H1 (cell line): ENCODE measurements around the gene ADARB2. TPM values are rescaled to one million over a fixed set of nuclear protein-coding genes. Genes with fewer than 3 reads are reported as not detected.

Source experiments
- CBX5 ChIP-seq: fragments of 300-800, 300-1000 bp; sonication (generic); IDR thresholded peaks from 2 replicates; pipeline ENCODE4 v1.7.1; 2016; ENCODE audit warnings: antibody characterized with exemption, low read length, low read depth
- CEBPB ChIP-seq: IDR thresholded peaks from 2 replicates; pipeline ENCODE4 v1.6.1; 2012; ENCODE audit warnings: low read depth, low read length
- GTF2F1 ChIP-seq: IDR thresholded peaks from 2 replicates; pipeline ENCODE4 v1.6.1; 2012; ENCODE audit warnings: low read depth, low read length, improper control_type of control experiment, borderline replicate concordance
- TEAD4 ChIP-seq: IDR thresholded peaks from 2 replicates; pipeline ENCODE4 v1.6.1; 2012; ENCODE audit warnings: low read depth, low read length, inconsistent platforms, mixed read lengths
- polyA plus RNA-seq, 7 experiments: library from polyadenylated mRNA; depleted of rRNA in 3 of 7; stranded (reverse) in 5 of 7; unstranded in 2 of 7; fragments of >200 nt in 5 of 7; fragments of 200-250 nt in 2 of 7; gene quantifications; 1 replicate in 5 of 7; 2 replicates in 1 of 7; 4 replicates in 1 of 7; pipeline versions ENCODE4 v1.2.1 to v1.2.3, GENCODE V29; 2011 to 2013; ENCODE audit warnings: missing spikeins in 2 of 7, mixed read lengths in 2 of 7
- total RNA-seq: library from RNA; stranded (reverse); fragmentation: NEBNext Ultra II Directional; extraction: Animal tissue kit (Norgen Biotek cat#: 25700); gene quantifications from 2 replicates; pipeline ENCODE4 v1.2.1, GENCODE V29; 2021
- TF ChIP-seq, protein P1 (sequence below): IDR thresholded peaks from 2 replicates; pipeline ENCODE4 v1.6.1; 2011; ENCODE audit warnings: low read depth, mild to moderate bottlenecking, low read length; ENCODE audit not compliant: insufficient read depth

ADARB2 gene
- total and polyA plus RNA-seq, 2 of the 8 experiments (the other 6 are each of a cell fraction or from before 2014, with no cell fraction given) = 2.2 to 2.8 TPM

GRCh38 chr10:1489801-1490200 is 247.5 kb downstream of the ADARB2 start (continued):
- TF ChIP-seq, protein P1, sequence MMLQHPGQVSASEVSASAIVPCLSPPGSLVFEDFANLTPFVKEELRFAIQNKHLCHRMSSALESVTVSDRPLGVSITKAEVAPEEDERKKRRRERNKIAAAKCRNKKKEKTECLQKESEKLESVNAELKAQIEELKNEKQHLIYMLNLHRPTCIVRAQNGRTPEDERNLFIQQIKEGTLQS = no peak
- no peak for TF ChIP-seq TEAD4
- no peak for TF ChIP-seq CBX5
- no peak for TF ChIP-seq GTF2F1
- no peak for TF ChIP-seq CEBPB
